Hepatocyte (in vitro differentiated cells): ENCODE data around the gene MFF. TPM values are rescaled to one million over a fixed set of nuclear protein-coding genes. Genes with fewer than 3 reads are reported as not detected.

Source experiments
- DNase-seq: peaks from one replicate; pipeline ENCODE4 v3.0.0-alpha.2; 2016; ENCODE audit warnings: low spot score
- H2AFZ ChIP-seq: fragments of 200-600 bp; sonication (generic); 2 replicates; pipeline ENCODE4 v1.6.0; 2016; ENCODE audit warnings: antibody characterized with exemption, mild to moderate bottlenecking
- H3K27ac ChIP-seq: fragments of 200-600 bp; sonication (generic); 2 replicates; pipeline ENCODE4 v1.5.1; 2016; ENCODE audit warnings: mild to moderate bottlenecking
- H3K27me3 ChIP-seq: fragments of 200-600 bp; sonication (generic); 2 replicates; pipeline ENCODE4 v1.6.1; 2016
- H3K36me3 ChIP-seq: fragments of 200-600 bp; sonication (generic); replicated peaks from 2 replicates; pipeline ENCODE4 v1.5.1; 2016; ENCODE audit warnings: low read depth; ENCODE audit not compliant: insufficient read depth
- H3K4me1 ChIP-seq: fragments of 200-600 bp; sonication (generic); 2 replicates; pipeline ENCODE4 v1.5.1; 2016; ENCODE audit warnings: mild to moderate bottlenecking, moderate library complexity; ENCODE audit not compliant: insufficient read depth
- H3K4me2 ChIP-seq: fragments of 200-600 bp; sonication (generic); 2 replicates; pipeline ENCODE4 v1.6.0; 2016
- H3K4me3 ChIP-seq: fragments of 200-600 bp; sonication (generic); 2 replicates; pipeline ENCODE4 v1.5.1; 2016; ENCODE audit warnings: mild to moderate bottlenecking
- H3K79me2 ChIP-seq: fragments of 200-600 bp; sonication (generic); 2 replicates; pipeline ENCODE4 v1.6.0; 2017; ENCODE audit warnings: mild to moderate bottlenecking
- H3K9me2 ChIP-seq: fragments of 200-600 bp; sonication (generic); replicated peaks from 2 replicates; pipeline ENCODE4 v1.6.0; 2017; ENCODE audit warnings: mild to moderate bottlenecking; ENCODE audit not compliant: insufficient read depth
- H3K9me3 ChIP-seq: fragments of 200-600 bp; sonication (generic); 2 replicates; pipeline ENCODE4 v1.5.1; 2016; ENCODE audit warnings: low read depth, mild to moderate bottlenecking
- H4K20me1 ChIP-seq: fragments of 200-600 bp; sonication (generic); 2 replicates; pipeline ENCODE4 v1.6.0; 2016; ENCODE audit warnings: mild to moderate bottlenecking; ENCODE audit not compliant: insufficient read depth, poor library complexity, severe bottlenecking
- EZH2 ChIP-seq: fragments of 200-600 bp; sonication (generic); IDR thresholded peaks from 2 replicates; pipeline ENCODE4 v1.6.1; 2016; ENCODE audit warnings: antibody characterized with exemption, mild to moderate bottlenecking, borderline replicate concordance
- EZH2phosphoT487 ChIP-seq: fragments of 200-600 bp; sonication (generic); IDR thresholded peaks from one replicate; pipeline ENCODE4 v1.6.1; 2018; ENCODE audit warnings: antibody characterized with exemption, mild to moderate bottlenecking, low read depth, moderate library complexity; ENCODE audit not compliant: unreplicated experiment, severe bottlenecking
- WGBS: methylation state at CpG from one replicate; pipeline ENCODE4 v1.1.6; 2016; ENCODE audit warnings: low lambda C conversion rate; ENCODE audit errors: missing lambda C conversion rate; 5-methylcytosine and 5-hydroxymethylcytosine counted together
- polyA plus RNA-seq: library from polyadenylated mRNA; unstranded; fragments of >200 nt; fragmentation: Nextera tagmentation; extraction: Ambion mirVana; gene quantifications from 2 replicates; pipeline ENCODE4 v1.2.1, GENCODE V29; 2016
- total RNA-seq: library from RNA; depleted of rRNA; stranded (reverse); fragments of >200 nt; gene quantifications from 2 replicates; pipeline ENCODE4 v1.2.3, GENCODE V29; 2014
- TF ChIP-seq, protein P1 (sequence below): fragments of 200-600 bp; sonication (generic); IDR thresholded peaks from 2 replicates; pipeline ENCODE4 v1.5.1; 2016; ENCODE audit warnings: antibody characterized with exemption, mild to moderate bottlenecking; ENCODE audit not compliant: poor library complexity

The MFF gene
- total and polyA plus RNA-seq, 2 experiments from 2014 or later: 111 to 125 TPM

DNA sequence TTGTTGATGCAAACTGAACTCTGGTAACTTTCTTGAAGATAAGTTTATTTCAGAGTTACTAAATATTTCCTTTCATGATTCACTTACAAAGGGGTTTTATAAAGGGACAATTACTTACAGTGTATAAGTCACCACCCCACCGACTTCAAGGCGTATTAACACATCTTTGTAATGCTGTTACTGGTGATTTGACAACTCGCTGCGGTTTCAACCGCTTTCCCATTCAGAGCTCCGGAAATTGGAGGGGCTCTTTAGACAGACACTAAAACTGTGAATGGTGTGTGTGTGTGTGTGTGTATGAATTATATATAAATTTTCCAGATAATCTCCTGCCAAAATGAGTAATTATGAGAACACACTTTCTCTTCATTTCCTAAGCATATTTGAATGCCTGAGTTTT is 49.1 kb downstream of the MFF start:
- no peaks in the 10 kb centered on the region for H3K27me3 ChIP-seq
- H3K9me3 ChIP-seq: no peaks in the 10 kb centered on the region
- no peaks in the 10 kb centered on the region for H3K36me3 ChIP-seq
- WGBS: 86% methylated on average over 6 of the region's 6 CpGs
- H4K20me1 ChIP-seq: no peaks in the 10 kb centered on the region
- H2AFZ ChIP-seq: no peak overlapping the region
- no peak overlapping the region for H3K4me3 ChIP-seq
- H3K4me1 ChIP-seq: peaks cover 12% of the 10 kb centered on the region
- H3K79me2 ChIP-seq: no peaks in the 10 kb centered on the region
- H3K4me2 ChIP-seq: no peak overlapping the region
- no peaks in the 10 kb centered on the region for H3K9me2 ChIP-seq
- no peak overlapping the region for H3K27ac ChIP-seq
- DNase-seq: no peak
- no peak for TF ChIP-seq EZH2
- TF ChIP-seq, protein P1, sequence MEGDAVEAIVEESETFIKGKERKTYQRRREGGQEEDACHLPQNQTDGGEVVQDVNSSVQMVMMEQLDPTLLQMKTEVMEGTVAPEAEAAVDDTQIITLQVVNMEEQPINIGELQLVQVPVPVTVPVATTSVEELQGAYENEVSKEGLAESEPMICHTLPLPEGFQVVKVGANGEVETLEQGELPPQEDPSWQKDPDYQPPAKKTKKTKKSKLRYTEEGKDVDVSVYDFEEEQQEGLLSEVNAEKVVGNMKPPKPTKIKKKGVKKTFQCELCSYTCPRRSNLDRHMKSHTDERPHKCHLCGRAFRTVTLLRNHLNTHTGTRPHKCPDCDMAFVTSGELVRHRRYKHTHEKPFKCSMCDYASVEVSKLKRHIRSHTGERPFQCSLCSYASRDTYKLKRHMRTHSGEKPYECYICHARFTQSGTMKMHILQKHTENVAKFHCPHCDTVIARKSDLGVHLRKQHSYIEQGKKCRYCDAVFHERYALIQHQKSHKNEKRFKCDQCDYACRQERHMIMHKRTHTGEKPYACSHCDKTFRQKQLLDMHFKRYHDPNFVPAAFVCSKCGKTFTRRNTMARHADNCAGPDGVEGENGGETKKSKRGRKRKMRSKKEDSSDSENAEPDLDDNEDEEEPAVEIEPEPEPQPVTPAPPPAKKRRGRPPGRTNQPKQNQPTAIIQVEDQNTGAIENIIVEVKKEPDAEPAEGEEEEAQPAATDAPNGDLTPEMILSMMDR: no peak

DNA sequence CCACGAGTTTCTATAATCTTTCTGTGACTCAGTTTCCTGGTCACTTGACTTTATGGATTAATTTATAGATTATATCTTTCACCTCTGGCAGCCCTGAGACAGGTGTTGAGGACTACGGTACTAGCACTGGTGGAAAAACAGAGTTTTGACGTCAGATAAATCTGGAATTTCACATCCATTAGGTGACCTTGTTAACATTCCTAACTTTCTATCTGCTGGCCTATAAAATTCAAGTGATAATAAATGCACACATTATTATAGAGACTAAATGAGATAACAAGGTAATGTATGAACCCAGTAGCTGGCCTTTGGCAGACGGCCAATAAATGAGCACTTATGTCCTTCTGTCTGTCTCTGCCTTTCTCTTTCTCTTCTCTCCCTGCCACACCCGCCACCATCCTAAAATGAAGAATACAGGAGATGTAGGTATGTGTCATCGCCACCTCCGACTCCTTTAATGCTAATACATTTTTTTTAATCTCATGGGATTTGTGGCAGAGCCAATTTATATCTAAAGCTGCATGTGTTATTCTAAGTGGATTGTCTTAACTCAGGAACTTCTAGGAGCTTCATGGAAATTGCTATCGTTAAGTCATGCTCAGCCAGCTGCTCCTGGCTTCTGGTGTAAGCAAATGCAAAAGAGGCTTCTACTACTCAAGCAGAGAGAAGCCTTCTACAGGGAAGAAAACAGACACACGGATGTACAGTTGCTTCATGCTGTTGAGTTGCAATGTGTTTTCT is 51.8 kb downstream of the MFF start:
- peak overlapping the region; percentile 31 for H3K4me2 ChIP-seq
- no peak overlapping the region for H2AFZ ChIP-seq
- 62% methylated on average over 9 of the region's 9 CpGs for WGBS

DNA sequence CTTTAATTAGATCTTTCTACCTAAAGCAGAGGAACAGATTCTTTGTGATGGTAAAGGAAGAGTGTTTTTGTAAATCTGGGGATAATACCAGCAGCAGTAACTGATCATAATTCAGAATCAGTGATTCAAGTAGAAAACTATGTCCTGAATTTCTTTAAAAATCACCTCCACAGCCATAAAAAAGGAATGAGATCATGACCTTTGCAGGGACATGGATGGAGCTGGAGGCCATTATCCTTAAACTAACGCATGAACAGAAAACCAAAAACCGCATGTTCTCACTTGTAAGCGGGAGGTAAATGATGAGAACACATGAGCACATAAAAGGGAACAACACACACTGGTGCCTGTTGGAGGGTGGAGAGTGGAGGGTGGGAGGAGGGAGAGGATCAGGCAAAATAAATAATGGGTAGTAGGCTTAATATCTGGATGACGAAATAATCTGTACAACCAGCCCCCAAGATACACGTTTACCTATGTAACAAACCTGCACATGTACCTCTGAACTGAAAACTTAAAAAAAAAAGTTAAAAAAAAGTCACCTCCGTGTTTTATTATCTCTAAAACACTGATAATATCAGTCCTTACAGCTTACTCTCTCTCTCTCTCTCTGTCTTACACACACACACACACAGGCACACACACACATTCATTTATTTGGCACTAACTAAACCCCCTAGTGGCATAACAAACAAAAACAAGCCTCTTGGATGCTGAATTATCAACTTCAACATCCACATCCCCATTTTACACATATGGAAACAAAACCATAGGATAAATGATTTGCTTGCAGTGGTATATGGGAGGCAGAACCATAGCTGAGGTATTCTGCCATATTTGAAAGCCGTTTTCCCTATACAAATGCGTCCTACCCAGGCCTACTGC is 52.7 kb downstream of the MFF start:
- H3K79me2 ChIP-seq: no peaks in the 10 kb centered on the region
- no peaks in the 10 kb centered on the region for H3K27me3 ChIP-seq
- H3K4me2 ChIP-seq: no peak overlapping the region
- peak overlapping the region; percentile 24 for H3K27ac ChIP-seq
- WGBS: 71% methylated on average over 8 of the region's 8 CpGs
- no peaks in the 10 kb centered on the region for H3K9me3 ChIP-seq
- H3K36me3 ChIP-seq: no peaks in the 10 kb centered on the region
- H4K20me1 ChIP-seq: no peaks in the 10 kb centered on the region
- no peak for DNase-seq
- peaks cover 18% of the 10 kb centered on the region for H3K4me1 ChIP-seq
- no peak overlapping the region for H3K4me3 ChIP-seq
- TF ChIP-seq EZH2: no peak
- no peak for TF ChIP-seq EZH2phosphoT487
- TF ChIP-seq, protein P1: no peak
- no peak overlapping the region for H2AFZ ChIP-seq
- no peaks in the 10 kb centered on the region for H3K9me2 ChIP-seq

More for the DNA sequence above, 51.8 kb downstream of the MFF start:
- Histone ChIP-seq H3K4me1 (peaks cover 18% of the 10 kb centered on the region), H3K9me2 (no peaks in the 10 kb centered on the region), H3K27me3 (no peaks in the 10 kb centered on the region), H3K27ac (peak overlapping the region; percentile 24), H4K20me1 (no peaks in the 10 kb centered on the region), H3K9me3 (no peaks in the 10 kb centered on the region), H3K79me2 (no peaks in the 10 kb centered on the region), H3K4me3 (no peak overlapping the region), H3K36me3 (no peaks in the 10 kb centered on the region)
- peak; percentile 35 for DNase-seq
- TF ChIP-seq EZH2 (no peak), EZH2phosphoT487 (no peak)

DNA sequence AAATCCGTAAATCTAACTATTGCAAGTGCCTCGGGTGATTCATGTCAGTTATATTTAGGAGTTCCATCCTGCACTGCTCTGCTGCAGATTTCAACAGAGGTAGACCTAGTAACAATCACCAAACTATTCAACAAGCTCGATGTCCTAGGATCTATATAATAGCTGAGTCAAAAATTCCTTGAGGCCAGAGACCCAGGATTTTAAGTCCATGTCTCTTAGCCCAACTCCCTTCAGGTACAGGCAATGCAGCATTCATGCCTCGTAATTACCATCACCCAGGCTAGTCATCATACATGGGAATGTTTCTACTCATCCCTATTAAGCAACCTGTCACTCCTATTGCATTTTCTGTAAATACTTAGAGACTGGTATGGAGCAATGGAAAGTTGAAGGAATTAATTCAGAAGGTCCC is 53.3 kb downstream of the MFF start:
- no peak for DNase-seq
- H3K27ac ChIP-seq: peak overlapping the region; percentile 24

More for the DNA sequence above, 53.3 kb downstream of the MFF start:
- Histone ChIP-seq H3K4me3 (no peak overlapping the region), H3K4me1 (peaks cover 18% of the 10 kb centered on the region), H3K27me3 (no peaks in the 10 kb centered on the region), H4K20me1 (no peaks in the 10 kb centered on the region), H2AFZ (no peak overlapping the region), H3K9me3 (no peaks in the 10 kb centered on the region), H3K79me2 (no peaks in the 10 kb centered on the region), H3K4me2 (peak overlapping the region; percentile 8), H3K9me2 (no peaks in the 10 kb centered on the region), H3K36me3 (no peaks in the 10 kb centered on the region)
- WGBS: 86% methylated on average over 4 of the region's 4 CpGs
- TF ChIP-seq, protein P1: no peak
- no peak for TF ChIP-seq EZH2
- no peak for TF ChIP-seq EZH2phosphoT487
